PC-3 (cell line): Measurements from ENCODE around the gene RNF38.

Experiments used
- CTCF ChIP-seq: fragments of 300-600 bp; sonication (generic); conservative IDR thresholded peaks from 2 replicates; pipeline ENCODE4 v1.5.1; 2017; ENCODE audit warnings: antibody characterized with exemption, low read depth, mild to moderate bottlenecking, low read length
- EZH2 ChIP-seq: fragments of 300-600 bp; sonication (generic); IDR thresholded peaks from one replicate; pipeline ENCODE4 v1.6.1; 2017; ENCODE audit warnings: antibody characterized with exemption, mild to moderate bottlenecking, low read length; ENCODE audit not compliant: unreplicated experiment
- EZH2phosphoT487 ChIP-seq: fragments of 300-600 bp; sonication (generic); IDR thresholded peaks from 2 replicates; pipeline ENCODE4 v1.6.1; 2018; ENCODE audit warnings: mild to moderate bottlenecking, antibody characterized with exemption, low read length, borderline replicate concordance

GRCh38 chr9:36336131-36336907 is 63.8 kb downstream of the RNF38 start:
- TF ChIP-seq CTCF, result no peak
- TF ChIP-seq EZH2, result no peak
- TF ChIP-seq EZH2phosphoT487, result no peak
